ENCODE measurements around the gene CREM.

- no peak for TF ChIP-seq TAF1 (IDR thresholded peaks at IDR 0.05; ENCODE audit: low read depth, low read length)
- no peak for TF ChIP-seq PAX5 (IDR thresholded peaks at IDR 0.05; ENCODE audit: insufficient read depth, low read length, severe bottlenecking)
- no peak for TF ChIP-seq POLR2AphosphoS5 (IDR thresholded peaks at IDR 0.05; ENCODE audit: low read depth, low read length)
- no peak for TF ChIP-seq POLR2A (IDR thresholded peaks at IDR 0.05; ENCODE audit: low read depth, low read length)
- no peak for TF ChIP-seq POU2F2 (IDR thresholded peaks at IDR 0.05; ENCODE audit: low read depth, low read length)
- no peak for TF ChIP-seq SPI1 (IDR thresholded peaks at IDR 0.05; ENCODE audit: low read depth, low read length)
These were observed 86.2 kb downstream of the CREM start for GRCh38 chr10:35212856-35213255.

All from GM12891 (cell line).